HepG2 (cell line): ENCODE results near the gene ERFL.

Experiments
- CTCF ChIP-seq: sonication (generic); formaldehyde crosslinking; IDR thresholded peaks from 2 replicates; pipeline ENCODE4 v1.5.0; 2020; ENCODE audit warnings: mild to moderate bottlenecking, missing genetic modification reagents, moderate library complexity
- DPF2 ChIP-seq: sonication (generic); formaldehyde crosslinking; IDR thresholded peaks from 2 replicates; pipeline ENCODE4 v1.4.0; 2020; ENCODE audit warnings: mild to moderate bottlenecking, low read depth, missing genetic modification reagents, borderline replicate concordance
- ZNF691 ChIP-seq: sonication (generic); formaldehyde crosslinking; IDR thresholded peaks from 2 replicates; pipeline ENCODE4 v1.4.0; 2020; ENCODE audit warnings: missing genetic modification reagents, low read depth, mild to moderate bottlenecking, borderline replicate concordance

GRCh38 chr19:41869374-41869955, 58.8 kb downstream of the ERFL start:
- TF ChIP-seq ZNF691 (CRISPR knock-in tag) (no peak), CTCF (CRISPR knock-in tag) (no peak), DPF2 (no peak)
